ENCODE measurements around the gene CHMP2B.

CHMP2B gene

GRCh38 chr3:87209111-87209510 lies 18.0 kb upstream of the CHMP2B start:
- TF ChIP-seq, protein P1, sequence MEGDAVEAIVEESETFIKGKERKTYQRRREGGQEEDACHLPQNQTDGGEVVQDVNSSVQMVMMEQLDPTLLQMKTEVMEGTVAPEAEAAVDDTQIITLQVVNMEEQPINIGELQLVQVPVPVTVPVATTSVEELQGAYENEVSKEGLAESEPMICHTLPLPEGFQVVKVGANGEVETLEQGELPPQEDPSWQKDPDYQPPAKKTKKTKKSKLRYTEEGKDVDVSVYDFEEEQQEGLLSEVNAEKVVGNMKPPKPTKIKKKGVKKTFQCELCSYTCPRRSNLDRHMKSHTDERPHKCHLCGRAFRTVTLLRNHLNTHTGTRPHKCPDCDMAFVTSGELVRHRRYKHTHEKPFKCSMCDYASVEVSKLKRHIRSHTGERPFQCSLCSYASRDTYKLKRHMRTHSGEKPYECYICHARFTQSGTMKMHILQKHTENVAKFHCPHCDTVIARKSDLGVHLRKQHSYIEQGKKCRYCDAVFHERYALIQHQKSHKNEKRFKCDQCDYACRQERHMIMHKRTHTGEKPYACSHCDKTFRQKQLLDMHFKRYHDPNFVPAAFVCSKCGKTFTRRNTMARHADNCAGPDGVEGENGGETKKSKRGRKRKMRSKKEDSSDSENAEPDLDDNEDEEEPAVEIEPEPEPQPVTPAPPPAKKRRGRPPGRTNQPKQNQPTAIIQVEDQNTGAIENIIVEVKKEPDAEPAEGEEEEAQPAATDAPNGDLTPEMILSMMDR (IDR thresholded peaks at IDR 0.05; ENCODE audit: insufficient read depth, low read length, poor library complexity, severe bottlenecking), result no peak
- H3K4me3 ChIP-seq (replicated peaks; ENCODE audit: low read depth, low read length), result no peak overlapping the region
- DNase-seq (ENCODE audit: extremely low read depth, insufficient read length), result no peak
- H3K27me3 ChIP-seq (replicated peaks; ENCODE audit: control insufficient read depth, insufficient read depth, low read length), result no peaks in the 10 kb centered on the region
- H3K36me3 ChIP-seq (ENCODE audit: control insufficient read depth, insufficient read depth, low read length), result no peaks in the 10 kb centered on the region

- Histone ChIP-seq H3K36me3 (ENCODE audit: control insufficient read depth, insufficient read depth, low read length) (no peaks in the 10 kb centered on the region), H3K4me3 (replicated peaks; ENCODE audit: low read depth, low read length) (no peak overlapping the region), H3K27me3 (replicated peaks; ENCODE audit: control insufficient read depth, insufficient read depth, low read length) (no peaks in the 10 kb centered on the region)
- TF ChIP-seq, protein P1 (IDR thresholded peaks at IDR 0.05; ENCODE audit: insufficient read depth, low read length, poor library complexity, severe bottlenecking), result no peak
- DNase-seq (ENCODE audit: extremely low read depth, insufficient read length), result no peak
Observed at GRCh38 chr3:87218560-87218959, 8.5 kb upstream of the CHMP2B start.

GRCh38 chr3:87219611-87220010 lies 7.5 kb upstream of the CHMP2B start:
- H3K27me3 ChIP-seq (replicated peaks; ENCODE audit: control insufficient read depth, insufficient read depth, low read length), result no peaks in the 10 kb centered on the region
- DNase-seq (ENCODE audit: extremely low read depth, insufficient read length), result no peak
- TF ChIP-seq, protein P1 (IDR thresholded peaks at IDR 0.05; ENCODE audit: insufficient read depth, low read length, poor library complexity, severe bottlenecking), result no peak
- no peaks in the 10 kb centered on the region for H3K36me3 ChIP-seq (ENCODE audit: control insufficient read depth, insufficient read depth, low read length)
- H3K4me3 ChIP-seq (replicated peaks; ENCODE audit: low read depth, low read length), result no peak overlapping the region

GRCh38 chr3:87225659-87226058 lies 1.4 kb upstream of the CHMP2B start:
- no peak for DNase-seq (ENCODE audit: extremely low read depth, insufficient read length)
- TF ChIP-seq, protein P1 (IDR thresholded peaks at IDR 0.05; ENCODE audit: insufficient read depth, low read length, poor library complexity, severe bottlenecking), result no peak
- Histone ChIP-seq H3K4me3 (replicated peaks; ENCODE audit: low read depth, low read length) (no peak overlapping the region), H3K27me3 (replicated peaks; ENCODE audit: control insufficient read depth, insufficient read depth, low read length) (no peaks in the 10 kb centered on the region), H3K36me3 (ENCODE audit: control insufficient read depth, insufficient read depth, low read length) (no peaks in the 10 kb centered on the region)

DNA sequence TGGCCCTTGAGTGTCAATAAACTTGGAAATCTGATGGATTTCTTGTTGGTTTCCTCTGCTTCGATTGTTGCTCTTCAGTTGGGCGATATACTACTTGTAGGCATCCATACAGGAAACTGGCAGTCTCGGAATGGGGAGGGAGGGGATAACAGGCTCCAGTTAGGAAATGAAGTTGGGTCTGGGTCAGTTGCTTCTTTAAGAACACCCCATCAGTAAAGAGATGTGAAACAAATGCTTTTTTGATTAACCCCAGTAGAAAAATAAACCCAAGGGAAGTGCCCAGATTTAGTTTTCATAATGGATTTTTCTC lies 681 bp downstream of the CHMP2B start:
- no peaks in the 10 kb centered on the region for H3K27me3 ChIP-seq (replicated peaks; ENCODE audit: control insufficient read depth, insufficient read depth, low read length)
- peak overlapping the region; percentile 94 for H3K4me3 ChIP-seq (replicated peaks; ENCODE audit: low read depth, low read length)
- DNase-seq (ENCODE audit: extremely low read depth, insufficient read length), result no peak
- TF ChIP-seq, protein P1 (IDR thresholded peaks at IDR 0.05; ENCODE audit: insufficient read depth, low read length, poor library complexity, severe bottlenecking), result no peak
- no peaks in the 10 kb centered on the region for H3K36me3 ChIP-seq (ENCODE audit: control insufficient read depth, insufficient read depth, low read length)

DNA sequence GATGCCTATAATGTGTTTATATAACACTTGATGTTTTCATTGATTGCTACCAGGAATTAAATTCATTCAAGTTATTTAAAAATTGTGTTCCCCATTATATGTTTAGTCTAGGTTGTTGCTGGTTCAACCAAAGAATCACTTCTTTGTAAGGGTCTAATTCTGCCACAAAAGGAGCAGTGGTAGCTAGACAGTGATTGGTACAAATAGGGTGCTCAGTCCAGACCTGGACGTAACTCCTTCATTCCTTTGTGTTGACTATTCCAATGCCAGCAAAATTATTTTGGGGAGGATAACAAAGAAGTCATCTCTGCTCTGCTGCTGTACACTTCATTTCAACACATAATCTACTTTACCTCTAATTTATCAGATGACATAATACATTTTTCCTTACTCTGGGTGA lies 1.2 kb downstream of the CHMP2B start:
- no peaks in the 10 kb centered on the region for H3K36me3 ChIP-seq (ENCODE audit: control insufficient read depth, insufficient read depth, low read length)
- H3K4me3 ChIP-seq (replicated peaks; ENCODE audit: low read depth, low read length), result peak overlapping the region; percentile 94; the same call in 1 of the 2 replicates
- DNase-seq (ENCODE audit: extremely low read depth, insufficient read length), result no peak
- TF ChIP-seq, protein P1 (IDR thresholded peaks at IDR 0.05; ENCODE audit: insufficient read depth, low read length, poor library complexity, severe bottlenecking), result no peak
- no peaks in the 10 kb centered on the region for H3K27me3 ChIP-seq (replicated peaks; ENCODE audit: control insufficient read depth, insufficient read depth, low read length)

Data from GM06990 (cell line).